GM20000 (cell line): ENCODE results near the gene ZNF841.

Source experiments
- DNase-seq: peaks from one replicate; pipeline ENCODE4 v3.0.0; 2012; ENCODE audit warnings: low spot score
- TF ChIP-seq, protein P1 (sequence below): IDR thresholded peaks from 2 replicates; pipeline ENCODE4 v1.5.1; 2012; ENCODE audit warnings: mild to moderate bottlenecking, control low read depth; ENCODE audit errors: extremely low read depth, missing control alignments

Gene ZNF841

DNA sequence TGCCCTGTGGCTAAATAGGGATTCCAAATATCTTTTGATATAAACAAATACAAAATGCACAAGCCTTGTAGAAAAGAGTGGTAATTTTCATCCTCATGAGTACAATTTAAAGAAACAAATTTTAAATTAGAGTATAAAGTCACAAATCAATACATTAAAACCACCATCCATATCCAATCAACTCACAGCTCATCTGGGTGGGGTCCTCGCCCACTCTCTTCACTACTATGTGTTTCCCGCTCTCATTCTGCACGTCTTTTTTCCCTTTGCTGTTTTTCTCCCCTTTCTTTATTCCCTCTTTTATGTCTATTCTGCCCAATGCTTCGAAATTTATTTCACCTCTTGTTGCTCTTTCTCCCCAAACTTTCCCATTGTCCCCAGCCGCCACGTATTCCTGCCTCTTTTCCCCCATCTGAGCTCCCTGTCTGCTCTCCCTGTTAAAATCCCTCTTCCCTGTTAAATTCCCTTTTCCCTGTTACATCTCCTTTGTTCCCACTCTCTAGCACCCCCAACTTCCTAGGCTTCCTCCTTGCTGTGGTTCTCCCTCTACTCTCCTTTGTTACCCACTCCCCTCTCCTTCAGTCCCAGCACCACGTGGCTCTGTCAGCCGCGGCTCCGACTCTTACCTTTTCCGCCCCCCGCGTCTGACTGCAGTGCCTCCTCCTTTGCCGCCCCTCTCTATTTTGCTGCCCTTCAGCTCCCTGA is 42.9 kb upstream of the ZNF841 start:
- TF ChIP-seq, protein P1, sequence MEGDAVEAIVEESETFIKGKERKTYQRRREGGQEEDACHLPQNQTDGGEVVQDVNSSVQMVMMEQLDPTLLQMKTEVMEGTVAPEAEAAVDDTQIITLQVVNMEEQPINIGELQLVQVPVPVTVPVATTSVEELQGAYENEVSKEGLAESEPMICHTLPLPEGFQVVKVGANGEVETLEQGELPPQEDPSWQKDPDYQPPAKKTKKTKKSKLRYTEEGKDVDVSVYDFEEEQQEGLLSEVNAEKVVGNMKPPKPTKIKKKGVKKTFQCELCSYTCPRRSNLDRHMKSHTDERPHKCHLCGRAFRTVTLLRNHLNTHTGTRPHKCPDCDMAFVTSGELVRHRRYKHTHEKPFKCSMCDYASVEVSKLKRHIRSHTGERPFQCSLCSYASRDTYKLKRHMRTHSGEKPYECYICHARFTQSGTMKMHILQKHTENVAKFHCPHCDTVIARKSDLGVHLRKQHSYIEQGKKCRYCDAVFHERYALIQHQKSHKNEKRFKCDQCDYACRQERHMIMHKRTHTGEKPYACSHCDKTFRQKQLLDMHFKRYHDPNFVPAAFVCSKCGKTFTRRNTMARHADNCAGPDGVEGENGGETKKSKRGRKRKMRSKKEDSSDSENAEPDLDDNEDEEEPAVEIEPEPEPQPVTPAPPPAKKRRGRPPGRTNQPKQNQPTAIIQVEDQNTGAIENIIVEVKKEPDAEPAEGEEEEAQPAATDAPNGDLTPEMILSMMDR: no peak
- peak; percentile 25 for DNase-seq

DNA sequence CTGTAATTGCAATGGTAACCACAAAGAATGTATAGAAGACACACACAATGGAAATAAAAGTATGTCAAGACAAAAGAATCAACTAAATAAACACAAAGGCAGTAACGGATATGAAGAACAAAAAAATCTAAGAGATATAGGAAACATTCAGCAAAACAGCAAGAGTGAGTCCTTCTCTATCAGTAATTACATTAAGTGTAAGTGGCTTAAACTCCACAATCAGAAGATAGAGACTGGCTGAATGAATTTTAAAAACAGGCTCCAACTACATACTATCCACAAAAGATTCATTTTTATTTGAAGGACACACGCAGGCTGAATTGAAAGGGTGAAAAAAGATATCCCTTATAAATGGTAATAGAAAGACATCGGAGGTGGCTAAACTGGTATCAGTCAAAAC is 24.7 kb upstream of the ZNF841 start:
- DNase-seq: no peak
- TF ChIP-seq, protein P1: no peak

DNA sequence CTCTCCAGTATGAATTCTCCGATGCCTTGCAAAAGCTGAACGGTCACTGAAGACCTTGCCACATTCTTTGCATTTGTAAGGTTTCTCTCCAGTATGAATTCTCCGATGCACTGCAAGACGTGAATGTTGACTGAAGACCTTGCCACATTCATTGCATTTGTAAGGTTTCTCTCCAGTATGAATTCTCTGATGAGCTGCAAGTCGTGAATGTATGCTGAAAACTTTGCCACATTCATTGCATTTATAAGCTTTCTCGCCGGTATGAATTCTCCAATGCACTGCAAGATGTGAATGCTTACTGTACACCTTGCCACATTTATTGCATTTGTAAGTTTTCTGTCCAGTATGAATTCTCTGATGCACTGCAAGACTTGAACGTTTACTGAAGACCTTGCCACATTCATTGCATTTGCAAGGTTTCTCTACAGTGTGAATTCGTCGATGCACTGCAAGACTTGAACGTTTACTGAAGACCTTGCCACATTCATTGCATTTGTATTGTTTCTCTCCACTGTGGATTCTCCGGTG is 20.0 kb upstream of the ZNF841 start:
- TF ChIP-seq, protein P1: no peak
- DNase-seq: no peak

DNA sequence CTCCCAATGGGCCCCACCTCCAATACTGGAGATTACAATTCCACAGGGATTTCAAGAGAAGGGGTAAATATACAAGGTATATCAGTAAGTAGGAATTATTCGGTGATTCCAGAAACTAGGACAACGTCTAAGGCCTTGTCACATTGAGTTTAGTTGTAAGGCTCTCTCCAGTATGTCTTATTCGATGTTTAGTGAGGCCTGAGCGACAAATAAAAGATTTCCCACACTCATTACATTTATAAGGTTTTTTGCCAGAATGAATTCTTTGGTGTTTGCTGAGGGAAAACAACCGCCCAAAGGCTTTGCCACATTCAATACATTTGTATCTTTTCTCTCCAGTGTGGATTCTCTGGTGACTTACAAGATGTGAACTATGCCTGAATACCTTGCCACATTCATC is 19.1 kb upstream of the ZNF841 start:
- no peak for DNase-seq
- TF ChIP-seq, protein P1: no peak

DNA sequence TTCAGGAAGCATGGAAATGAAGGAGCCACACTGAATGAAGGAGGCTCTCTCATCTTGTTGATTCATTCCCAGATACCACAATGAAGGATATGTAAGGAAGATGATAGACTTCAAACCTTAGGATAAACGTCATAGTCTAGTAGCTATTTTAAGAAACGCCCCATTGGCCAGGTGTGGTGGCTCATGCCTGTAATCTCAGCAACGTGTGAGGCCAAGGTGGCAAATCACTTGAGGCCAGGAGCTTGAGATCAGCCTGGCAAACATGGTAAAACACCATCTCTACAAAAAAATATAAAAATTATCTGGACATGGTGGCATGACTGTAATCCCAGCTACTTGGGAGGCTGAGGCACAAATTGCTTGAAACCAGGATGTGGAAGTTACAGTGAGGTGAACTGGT is 17.1 kb upstream of the ZNF841 start:
- TF ChIP-seq, protein P1: no peak
- DNase-seq: no peak

DNA sequence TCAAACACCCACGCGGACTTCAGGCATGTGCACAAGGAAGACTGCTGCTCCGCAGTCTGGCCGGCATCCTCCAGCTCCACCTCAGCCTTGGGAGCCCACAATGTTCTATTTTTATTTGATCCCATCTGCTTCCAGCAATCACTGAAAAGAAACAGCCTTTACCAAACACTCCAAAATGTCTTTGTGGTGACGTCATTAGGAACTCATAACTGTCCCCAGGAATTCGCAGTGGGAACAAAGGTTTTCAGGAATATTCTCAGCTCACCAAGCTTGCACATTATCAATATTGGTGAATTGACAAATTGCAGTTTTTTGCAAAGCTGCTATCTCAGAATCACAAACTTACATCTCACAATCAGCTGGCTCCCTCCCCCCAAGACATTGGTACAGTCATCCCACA is 15.2 kb upstream of the ZNF841 start:
- TF ChIP-seq, protein P1: no peak
- no peak for DNase-seq

DNA sequence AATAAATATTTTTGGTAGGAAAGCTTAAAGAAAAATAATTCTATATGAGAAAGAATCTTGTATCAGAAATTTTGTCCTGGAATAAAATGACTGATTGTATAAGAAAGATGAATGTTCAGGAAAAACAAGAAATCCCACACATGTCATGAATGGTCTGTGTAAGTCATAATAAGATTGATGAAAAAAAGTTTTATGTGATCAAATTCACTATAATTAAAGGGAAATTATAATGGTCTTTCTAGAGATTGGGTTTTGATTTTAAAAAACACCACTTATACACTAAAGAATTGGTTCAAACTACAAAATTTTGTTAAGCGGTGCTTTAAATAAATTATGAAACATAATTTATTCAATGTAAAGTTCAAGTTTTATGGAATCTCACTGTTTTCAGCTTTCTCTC is 7.2 kb upstream of the ZNF841 start:
- TF ChIP-seq, protein P1: no peak
- DNase-seq: no peak
